ENCODE measurements around the gene GLOD4.

DNA sequence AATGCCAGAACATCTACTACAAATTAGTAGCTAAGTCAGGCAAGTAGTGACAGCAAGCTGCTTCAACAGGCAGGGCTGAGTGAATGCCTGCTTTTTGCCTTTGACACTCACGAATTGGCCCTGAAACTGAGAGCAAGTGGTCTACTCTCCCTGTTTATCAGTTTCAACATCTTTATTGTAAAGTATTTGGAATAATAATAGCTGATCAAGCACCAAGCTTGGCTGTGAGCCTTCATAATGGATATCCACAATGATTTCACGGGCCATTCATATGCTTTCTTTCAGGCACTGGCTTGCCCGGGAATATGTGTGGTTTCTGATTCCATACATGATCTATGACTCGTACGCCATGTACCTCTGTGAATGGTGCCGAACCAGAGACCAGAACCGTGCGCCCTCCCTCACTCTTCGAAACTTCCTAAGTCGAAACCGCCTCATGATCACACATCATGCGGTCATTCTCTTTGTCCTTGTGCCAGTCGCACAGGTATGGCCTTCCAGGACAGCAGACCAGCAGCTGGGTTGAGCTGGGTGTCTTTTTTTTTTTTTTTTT lies 44.4 kb downstream of the GLOD4 start:
- no peak for TF ChIP-seq CHD2 (IDR thresholded peaks at IDR 0.05; ENCODE audit: borderline replicate concordance, low read depth, low read length)
- TF ChIP-seq, protein P1, sequence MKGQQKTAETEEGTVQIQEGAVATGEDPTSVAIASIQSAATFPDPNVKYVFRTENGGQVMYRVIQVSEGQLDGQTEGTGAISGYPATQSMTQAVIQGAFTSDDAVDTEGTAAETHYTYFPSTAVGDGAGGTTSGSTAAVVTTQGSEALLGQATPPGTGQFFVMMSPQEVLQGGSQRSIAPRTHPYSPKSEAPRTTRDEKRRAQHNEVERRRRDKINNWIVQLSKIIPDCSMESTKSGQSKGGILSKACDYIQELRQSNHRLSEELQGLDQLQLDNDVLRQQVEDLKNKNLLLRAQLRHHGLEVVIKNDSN (IDR thresholded peaks at IDR 0.05; ENCODE audit: borderline replicate concordance, extremely low read length, insufficient read depth, low read depth, low read length), result no peak
- TF ChIP-seq, protein P2, sequence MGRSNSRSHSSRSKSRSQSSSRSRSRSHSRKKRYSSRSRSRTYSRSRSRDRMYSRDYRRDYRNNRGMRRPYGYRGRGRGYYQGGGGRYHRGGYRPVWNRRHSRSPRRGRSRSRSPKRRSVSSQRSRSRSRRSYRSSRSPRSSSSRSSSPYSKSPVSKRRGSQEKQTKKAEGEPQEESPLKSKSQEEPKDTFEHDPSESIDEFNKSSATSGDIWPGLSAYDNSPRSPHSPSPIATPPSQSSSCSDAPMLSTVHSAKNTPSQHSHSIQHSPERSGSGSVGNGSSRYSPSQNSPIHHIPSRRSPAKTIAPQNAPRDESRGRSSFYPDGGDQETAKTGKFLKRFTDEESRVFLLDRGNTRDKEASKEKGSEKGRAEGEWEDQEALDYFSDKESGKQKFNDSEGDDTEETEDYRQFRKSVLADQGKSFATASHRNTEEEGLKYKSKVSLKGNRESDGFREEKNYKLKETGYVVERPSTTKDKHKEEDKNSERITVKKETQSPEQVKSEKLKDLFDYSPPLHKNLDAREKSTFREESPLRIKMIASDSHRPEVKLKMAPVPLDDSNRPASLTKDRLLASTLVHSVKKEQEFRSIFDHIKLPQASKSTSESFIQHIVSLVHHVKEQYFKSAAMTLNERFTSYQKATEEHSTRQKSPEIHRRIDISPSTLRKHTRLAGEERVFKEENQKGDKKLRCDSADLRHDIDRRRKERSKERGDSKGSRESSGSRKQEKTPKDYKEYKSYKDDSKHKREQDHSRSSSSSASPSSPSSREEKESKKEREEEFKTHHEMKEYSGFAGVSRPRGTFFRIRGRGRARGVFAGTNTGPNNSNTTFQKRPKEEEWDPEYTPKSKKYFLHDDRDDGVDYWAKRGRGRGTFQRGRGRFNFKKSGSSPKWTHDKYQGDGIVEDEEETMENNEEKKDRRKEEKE (IDR thresholded peaks at IDR 0.05), result no peak
- TF ChIP-seq POLR2AphosphoS2 (IDR thresholded peaks at IDR 0.05; ENCODE audit: low read depth, low read length), result no peak
- TF ChIP-seq, protein P3, sequence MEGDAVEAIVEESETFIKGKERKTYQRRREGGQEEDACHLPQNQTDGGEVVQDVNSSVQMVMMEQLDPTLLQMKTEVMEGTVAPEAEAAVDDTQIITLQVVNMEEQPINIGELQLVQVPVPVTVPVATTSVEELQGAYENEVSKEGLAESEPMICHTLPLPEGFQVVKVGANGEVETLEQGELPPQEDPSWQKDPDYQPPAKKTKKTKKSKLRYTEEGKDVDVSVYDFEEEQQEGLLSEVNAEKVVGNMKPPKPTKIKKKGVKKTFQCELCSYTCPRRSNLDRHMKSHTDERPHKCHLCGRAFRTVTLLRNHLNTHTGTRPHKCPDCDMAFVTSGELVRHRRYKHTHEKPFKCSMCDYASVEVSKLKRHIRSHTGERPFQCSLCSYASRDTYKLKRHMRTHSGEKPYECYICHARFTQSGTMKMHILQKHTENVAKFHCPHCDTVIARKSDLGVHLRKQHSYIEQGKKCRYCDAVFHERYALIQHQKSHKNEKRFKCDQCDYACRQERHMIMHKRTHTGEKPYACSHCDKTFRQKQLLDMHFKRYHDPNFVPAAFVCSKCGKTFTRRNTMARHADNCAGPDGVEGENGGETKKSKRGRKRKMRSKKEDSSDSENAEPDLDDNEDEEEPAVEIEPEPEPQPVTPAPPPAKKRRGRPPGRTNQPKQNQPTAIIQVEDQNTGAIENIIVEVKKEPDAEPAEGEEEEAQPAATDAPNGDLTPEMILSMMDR (IDR thresholded peaks at IDR 0.05 in 2 of 3, conservative IDR thresholded peaks at IDR 0.05 in 1 of 3; ENCODE audit: control insufficient read depth in 2 of 3, extremely low read depth in 1 of 3, insufficient read depth in 1 of 3, low read depth in 3 of 3, low read length in 3 of 3), result no peak
- no peak for TF ChIP-seq RFX5 (IDR thresholded peaks at IDR 0.05; ENCODE audit: low read depth, low read length)
- TF ChIP-seq TAF1 (IDR thresholded peaks at IDR 0.05; ENCODE audit: borderline replicate concordance, low read depth, low read length), result no peak

Data from GM12878 (cell line).